Iris pigment epithelial cell (primary cell): Measurements from ENCODE around the gene DNAH6.
A peak's percentile ranks its signal among the peaks of the same experiment; 100 is the strongest.

Experiments
- DNase-seq: peaks from one replicate; pipeline ENCODE4 v3.0.0-alpha.2; 2011; ENCODE audit warnings: low read depth

DNAH6 gene

GRCh38 chr2:84836215-84836614 lies 319.9 kb downstream of the DNAH6 start:
- no peak for DNase-seq

GRCh38 chr2:84838434-84839145 lies 322.3 kb downstream of the DNAH6 start:
- peak; percentile 52 for DNase-seq

GRCh38 chr2:84839851-84840250 lies 323.6 kb downstream of the DNAH6 start:
- DNase-seq = no peak

GRCh38 chr2:84840306-84840705 lies 324.0 kb downstream of the DNAH6 start:
- DNase-seq = peak; percentile 20

- no peak for DNase-seq
Observed at GRCh38 chr2:84841577-84841976, 325.3 kb downstream of the DNAH6 start.

- no peak for DNase-seq
Observed at GRCh38 chr2:84844141-84844540, 327.8 kb downstream of the DNAH6 start.

- DNase-seq = peak; percentile 80
Observed at GRCh38 chr2:84846041-84846663, 329.9 kb downstream of the DNAH6 start.

- peak; percentile 37 for DNase-seq
Observed at GRCh38 chr2:84846741-84847142, 330.4 kb downstream of the DNAH6 start.

GRCh38 chr2:84847326-84848050 lies 331.2 kb downstream of the DNAH6 start:
- DNase-seq = no peak

- DNase-seq = no peak
Observed at GRCh38 chr2:84849271-84849952, 333.1 kb downstream of the DNAH6 start.

GRCh38 chr2:84850471-84850870 lies 334.2 kb downstream of the DNAH6 start:
- no peak for DNase-seq

- no peak for DNase-seq
Observed at GRCh38 chr2:84851876-84852275, 335.6 kb downstream of the DNAH6 start.

- no peak for DNase-seq
Observed at GRCh38 chr2:84854850-84855249, 338.6 kb downstream of the DNAH6 start.

- DNase-seq = no peak
Observed at GRCh38 chr2:84855731-84856130, 339.4 kb downstream of the DNAH6 start.

GRCh38 chr2:84856787-84857186 lies 340.5 kb downstream of the DNAH6 start:
- peak; percentile 28 for DNase-seq

GRCh38 chr2:84857566-84857965 lies 341.3 kb downstream of the DNAH6 start:
- DNase-seq = no peak

GRCh38 chr2:84858123-84858522 lies 341.8 kb downstream of the DNAH6 start:
- no peak for DNase-seq

- DNase-seq = no peak
Observed at GRCh38 chr2:84858937-84859336, 342.6 kb downstream of the DNAH6 start.

- DNase-seq = no peak
Observed at GRCh38 chr2:84861539-84861938, 345.2 kb downstream of the DNAH6 start.

GRCh38 chr2:84862006-84862405 lies 345.7 kb downstream of the DNAH6 start:
- DNase-seq = no peak

GRCh38 chr2:84865181-84865783 lies 349.0 kb downstream of the DNAH6 start:
- DNase-seq = peak; percentile 34

GRCh38 chr2:84866122-84866521 lies 349.8 kb downstream of the DNAH6 start:
- no peak for DNase-seq
